ENCODE results near the gene ZIC1.

GRCh38 chr3:147368561-147369221 is 40.5 kb upstream of the ZIC1 start:
- TF ChIP-seq, protein P1, sequence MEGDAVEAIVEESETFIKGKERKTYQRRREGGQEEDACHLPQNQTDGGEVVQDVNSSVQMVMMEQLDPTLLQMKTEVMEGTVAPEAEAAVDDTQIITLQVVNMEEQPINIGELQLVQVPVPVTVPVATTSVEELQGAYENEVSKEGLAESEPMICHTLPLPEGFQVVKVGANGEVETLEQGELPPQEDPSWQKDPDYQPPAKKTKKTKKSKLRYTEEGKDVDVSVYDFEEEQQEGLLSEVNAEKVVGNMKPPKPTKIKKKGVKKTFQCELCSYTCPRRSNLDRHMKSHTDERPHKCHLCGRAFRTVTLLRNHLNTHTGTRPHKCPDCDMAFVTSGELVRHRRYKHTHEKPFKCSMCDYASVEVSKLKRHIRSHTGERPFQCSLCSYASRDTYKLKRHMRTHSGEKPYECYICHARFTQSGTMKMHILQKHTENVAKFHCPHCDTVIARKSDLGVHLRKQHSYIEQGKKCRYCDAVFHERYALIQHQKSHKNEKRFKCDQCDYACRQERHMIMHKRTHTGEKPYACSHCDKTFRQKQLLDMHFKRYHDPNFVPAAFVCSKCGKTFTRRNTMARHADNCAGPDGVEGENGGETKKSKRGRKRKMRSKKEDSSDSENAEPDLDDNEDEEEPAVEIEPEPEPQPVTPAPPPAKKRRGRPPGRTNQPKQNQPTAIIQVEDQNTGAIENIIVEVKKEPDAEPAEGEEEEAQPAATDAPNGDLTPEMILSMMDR (IDR thresholded peaks at IDR 0.05) = no peak
- no peak for TF ChIP-seq POLR2A (IDR thresholded peaks at IDR 0.05)
- no peak for TF ChIP-seq POLR2AphosphoS5 (IDR thresholded peaks at IDR 0.05)
